ENCODE measurements around the gene SPATA13.
"Not testable (repeated sequence)": the region's sequence is repeated elsewhere in the genome, so short reads cannot be mapped to it uniquely, and the experiment has no call there.

DNA sequence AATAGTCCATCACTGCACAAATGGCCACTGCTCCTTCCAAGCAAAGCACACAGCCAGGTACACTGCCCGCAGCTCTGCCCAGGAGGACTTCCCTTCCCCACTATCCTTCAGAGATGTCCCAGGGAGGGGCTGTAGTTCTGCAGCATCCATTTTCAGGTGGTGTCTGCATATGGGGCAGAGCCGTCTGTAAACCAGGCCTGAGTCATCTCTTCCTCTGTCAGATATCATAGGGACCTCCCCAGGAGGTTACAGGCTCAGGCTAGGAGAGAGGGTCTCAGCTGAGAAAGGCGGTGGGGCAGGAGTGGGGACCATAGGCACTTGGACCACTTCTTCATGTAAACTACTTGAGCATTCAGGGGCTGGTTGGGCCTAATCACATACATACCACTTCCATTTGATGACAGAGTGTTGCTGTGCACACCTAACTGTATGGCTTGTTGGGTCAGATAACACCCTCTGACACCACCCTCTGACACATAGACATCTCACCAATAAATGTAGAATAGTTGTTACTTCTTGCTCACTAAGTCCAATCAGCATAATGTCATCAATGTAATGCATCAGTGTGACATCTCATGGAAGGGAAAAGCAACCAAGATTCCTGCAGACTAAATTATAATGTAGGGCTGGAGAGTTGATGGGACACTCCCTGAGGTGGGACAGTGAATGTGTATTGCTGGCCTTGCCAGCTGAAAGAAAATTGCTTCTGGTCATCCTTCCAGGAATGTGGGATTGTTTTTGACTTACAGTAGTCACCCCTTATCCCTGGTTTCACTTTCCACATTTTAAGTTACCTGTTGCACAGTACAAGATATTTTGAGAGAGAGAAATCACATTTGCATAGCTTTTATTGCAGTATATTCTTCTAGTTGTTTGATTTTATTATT is 189.5 kb downstream of the SPATA13 start:
- TF ChIP-seq, protein P1, sequence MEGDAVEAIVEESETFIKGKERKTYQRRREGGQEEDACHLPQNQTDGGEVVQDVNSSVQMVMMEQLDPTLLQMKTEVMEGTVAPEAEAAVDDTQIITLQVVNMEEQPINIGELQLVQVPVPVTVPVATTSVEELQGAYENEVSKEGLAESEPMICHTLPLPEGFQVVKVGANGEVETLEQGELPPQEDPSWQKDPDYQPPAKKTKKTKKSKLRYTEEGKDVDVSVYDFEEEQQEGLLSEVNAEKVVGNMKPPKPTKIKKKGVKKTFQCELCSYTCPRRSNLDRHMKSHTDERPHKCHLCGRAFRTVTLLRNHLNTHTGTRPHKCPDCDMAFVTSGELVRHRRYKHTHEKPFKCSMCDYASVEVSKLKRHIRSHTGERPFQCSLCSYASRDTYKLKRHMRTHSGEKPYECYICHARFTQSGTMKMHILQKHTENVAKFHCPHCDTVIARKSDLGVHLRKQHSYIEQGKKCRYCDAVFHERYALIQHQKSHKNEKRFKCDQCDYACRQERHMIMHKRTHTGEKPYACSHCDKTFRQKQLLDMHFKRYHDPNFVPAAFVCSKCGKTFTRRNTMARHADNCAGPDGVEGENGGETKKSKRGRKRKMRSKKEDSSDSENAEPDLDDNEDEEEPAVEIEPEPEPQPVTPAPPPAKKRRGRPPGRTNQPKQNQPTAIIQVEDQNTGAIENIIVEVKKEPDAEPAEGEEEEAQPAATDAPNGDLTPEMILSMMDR (IDR thresholded peaks at IDR 0.05; ENCODE audit: insufficient read depth, low read length, poor library complexity, severe bottlenecking): not testable (repeated sequence)
- TF ChIP-seq EZH2phosphoT487 (conservative IDR thresholded peaks at IDR 0.05; ENCODE audit: low read length): not testable (repeated sequence)
